Nephron progenitor cell (in vitro differentiated cells): ENCODE measurements around the gene KANTR.
A peak's percentile ranks its signal among the peaks of the same experiment; 100 is the strongest.

Source experiments
- DNase-seq: peaks from one replicate; pipeline ENCODE4 v3.0.0; 2021
- H3K27ac Mint-ChIP-seq: 2 replicates; pipeline ENCODE4 v1.8.0; 2021; ENCODE audit warnings: mild to moderate bottlenecking, moderate library complexity, mixed read lengths
- H3K27me3 Mint-ChIP-seq: 2 replicates; pipeline ENCODE4 v1.8.0; 2021; ENCODE audit warnings: mild to moderate bottlenecking, low read depth, mixed read lengths; ENCODE audit not compliant: poor library complexity
- H3K36me3 Mint-ChIP-seq: 2 replicates; pipeline ENCODE4 v1.8.0; 2021; ENCODE audit warnings: low read depth, mixed read lengths
- H3K4me1 Mint-ChIP-seq: 2 replicates; pipeline ENCODE4 v1.8.0; 2021; ENCODE audit warnings: mixed read lengths
- H3K4me3 Mint-ChIP-seq: 2 replicates; pipeline ENCODE4 v1.8.0; 2021; ENCODE audit warnings: mild to moderate bottlenecking, moderate library complexity, mixed read lengths
- H3K9me3 Mint-ChIP-seq: 2 replicates; pipeline ENCODE4 v1.8.0; 2021; ENCODE audit warnings: mild to moderate bottlenecking, moderate library complexity, mixed read lengths
- CTCF ChIP-seq: fragments of 200-600 bp; sonication (generic); IDR thresholded peaks from 2 replicates; pipeline ENCODE4 v1.5.0; 2021; ENCODE audit warnings: antibody characterized with exemption

The KANTR gene

GRCh38 chrX:53093177-53093655, 726 bp upstream of the KANTR start:
- Mint-ChIP-seq H3K4me3 (peak overlapping the region; percentile 89), H3K4me1 (peaks cover 40% of the 10 kb centered on the region), H3K9me3 (peaks cover 44% of the 10 kb centered on the region), H3K36me3 (no peaks in the 10 kb centered on the region), H3K27me3 (peaks cover 3% of the 10 kb centered on the region), H3K27ac (peak overlapping the region; percentile 88)
- DNase-seq = peak; percentile 74
- peak; percentile 30 for TF ChIP-seq CTCF

GRCh38 chrX:53094582-53094905, 602 bp downstream of the KANTR start:
- no peak for DNase-seq
- TF ChIP-seq CTCF = no peak
- H3K4me1 Mint-ChIP-seq = peaks cover 27% of the 10 kb centered on the region
- H3K36me3 Mint-ChIP-seq = peaks cover 5% of the 10 kb centered on the region
- peak overlapping the region; percentile 81 for H3K27ac Mint-ChIP-seq
- no peaks in the 10 kb centered on the region for H3K27me3 Mint-ChIP-seq
- H3K9me3 Mint-ChIP-seq = peaks cover 44% of the 10 kb centered on the region
- H3K4me3 Mint-ChIP-seq = peak overlapping the region; percentile 89

GRCh38 chrX:53095796-53096195, 1.9 kb downstream of the KANTR start:
- H3K4me1 Mint-ChIP-seq = peaks cover 19% of the 10 kb centered on the region
- H3K36me3 Mint-ChIP-seq = peaks cover 10% of the 10 kb centered on the region
- no peak for TF ChIP-seq CTCF
- no peak overlapping the region for H3K27ac Mint-ChIP-seq
- peaks cover 34% of the 10 kb centered on the region for H3K9me3 Mint-ChIP-seq
- no peaks in the 10 kb centered on the region for H3K27me3 Mint-ChIP-seq
- no peak for DNase-seq
- peak overlapping the region; percentile 48 for H3K4me3 Mint-ChIP-seq

- H3K36me3 Mint-ChIP-seq = peaks cover 42% of the 10 kb centered on the region
- H3K27ac Mint-ChIP-seq = no peak overlapping the region
- H3K4me1 Mint-ChIP-seq = peaks cover 7% of the 10 kb centered on the region
- DNase-seq = no peak
- peaks cover 4% of the 10 kb centered on the region for H3K27me3 Mint-ChIP-seq
- TF ChIP-seq CTCF = no peak
- peaks cover 38% of the 10 kb centered on the region for H3K9me3 Mint-ChIP-seq
- no peak overlapping the region for H3K4me3 Mint-ChIP-seq
Measured at GRCh38 chrX:53114864-53115549, 21.1 kb downstream of the KANTR start.

GRCh38 chrX:53115550-53115874, 21.6 kb downstream of the KANTR start:
- peaks cover 37% of the 10 kb centered on the region for H3K9me3 Mint-ChIP-seq
- no peak for DNase-seq
- H3K27ac Mint-ChIP-seq = peak overlapping the region; percentile 44
- no peak overlapping the region for H3K4me3 Mint-ChIP-seq
- H3K4me1 Mint-ChIP-seq = peaks cover 7% of the 10 kb centered on the region
- no peak for TF ChIP-seq CTCF
- peaks cover 4% of the 10 kb centered on the region for H3K27me3 Mint-ChIP-seq
- peaks cover 38% of the 10 kb centered on the region for H3K36me3 Mint-ChIP-seq

GRCh38 chrX:53116101-53116500, 22.2 kb downstream of the KANTR start:
- Mint-ChIP-seq H3K27me3 (peaks cover 4% of the 10 kb centered on the region), H3K36me3 (peaks cover 38% of the 10 kb centered on the region), H3K27ac (peak overlapping the region; percentile 44), H3K9me3 (peaks cover 37% of the 10 kb centered on the region), H3K4me1 (peaks cover 7% of the 10 kb centered on the region), H3K4me3 (no peak overlapping the region)
- TF ChIP-seq CTCF = no peak
- DNase-seq = no peak
